Measurements from ENCODE around the gene BTBD9.

BTBD9 gene

DNA sequence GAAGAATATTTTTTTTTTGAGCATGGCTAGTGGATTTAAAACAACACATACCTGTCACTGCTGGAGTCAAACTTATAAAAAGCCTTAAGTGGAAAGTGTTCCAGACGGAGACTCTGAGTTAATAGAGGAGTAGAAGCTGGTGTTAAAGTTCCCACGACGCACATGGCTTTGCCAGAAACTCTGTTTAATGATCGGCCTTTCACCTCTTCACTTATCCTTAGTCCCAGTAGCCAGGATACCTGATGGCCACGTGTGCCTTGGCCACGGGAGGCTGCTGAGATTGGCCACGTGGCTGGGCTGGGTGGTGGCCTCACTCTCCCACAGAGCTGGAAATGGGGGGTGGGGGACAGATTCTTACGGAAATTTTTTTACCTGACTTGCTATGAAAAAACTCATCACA, 487.1 kb downstream of the BTBD9 start:
- DNase-seq (ENCODE audit: low read depth in 1 of 2, low spot score in 1 of 2), result no peak

- no peak for DNase-seq (ENCODE audit: low read depth in 1 of 2, low spot score in 1 of 2)
These were observed 487.9 kb downstream of the BTBD9 start for GRCh38 chr6:38151580-38152500.

- DNase-seq (ENCODE audit: low read depth in 1 of 2, low spot score in 1 of 2), result no peak
These were observed 488.9 kb downstream of the BTBD9 start for GRCh38 chr6:38150681-38151296.

- DNase-seq (ENCODE audit: low read depth in 1 of 2, low spot score in 1 of 2), result no peak
These were observed 489.7 kb downstream of the BTBD9 start for GRCh38 chr6:38150021-38150420.

GRCh38 chr6:38149531-38149930, 490.2 kb downstream of the BTBD9 start:
- no peak for DNase-seq (ENCODE audit: low read depth in 1 of 2, low spot score in 1 of 2)

DNA sequence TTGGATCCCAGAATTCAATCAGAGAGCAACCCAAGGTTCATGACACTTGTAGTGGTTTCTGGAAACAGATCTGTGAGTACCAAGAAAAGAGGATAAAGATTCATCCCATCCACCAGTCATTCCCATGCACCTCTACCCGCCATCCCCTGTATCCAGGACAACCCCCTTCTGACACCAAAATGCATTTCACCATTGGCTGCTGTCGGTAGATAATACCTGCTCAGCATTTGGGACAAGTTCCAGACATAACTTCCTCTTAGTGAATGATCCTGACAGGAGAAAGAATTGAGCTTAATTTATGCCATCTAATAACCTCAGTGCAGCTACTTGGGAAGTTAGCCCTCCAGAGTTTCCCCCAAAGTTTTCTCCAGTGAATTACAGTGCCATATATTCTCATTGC, 491.1 kb downstream of the BTBD9 start:
- no peak for DNase-seq (ENCODE audit: low read depth in 1 of 2, low spot score in 1 of 2)

GRCh38 chr6:38146734-38147027, 493.0 kb downstream of the BTBD9 start:
- no peak for DNase-seq (ENCODE audit: low read depth in 1 of 2, low spot score in 1 of 2)

DNA sequence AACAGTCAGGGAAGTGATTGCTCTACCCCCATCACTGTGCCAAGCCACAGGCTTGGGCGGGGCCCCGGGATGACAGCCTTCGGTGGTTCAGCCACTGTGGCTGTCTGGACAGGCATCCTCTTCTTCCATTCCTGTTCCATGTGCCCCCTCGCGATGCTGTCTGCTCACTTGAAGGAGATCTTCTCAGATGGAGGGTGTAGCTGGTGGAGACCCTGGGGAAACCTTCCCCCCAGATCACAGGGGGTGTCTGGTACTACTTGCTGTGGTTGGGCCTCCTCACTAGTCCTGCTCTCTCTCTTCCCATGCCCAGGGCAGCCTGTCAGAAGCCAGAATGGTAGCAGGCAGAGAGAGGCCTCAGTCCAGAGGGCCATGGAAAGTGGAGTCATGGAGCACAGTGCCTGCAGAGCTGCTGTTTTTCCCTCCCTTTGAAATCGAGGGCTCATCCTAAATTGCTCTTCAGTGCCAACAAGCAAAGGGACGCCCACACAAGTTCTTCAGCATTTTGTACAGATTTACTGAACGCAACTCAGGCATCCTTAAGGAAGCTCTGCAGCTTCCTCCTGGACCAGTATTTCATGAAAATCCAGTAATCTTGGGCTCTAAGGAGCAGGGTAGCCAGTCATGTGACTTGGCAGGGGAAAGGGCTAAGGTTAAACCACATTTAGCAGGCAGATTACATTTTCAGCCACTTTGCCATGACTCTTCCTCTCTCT, 493.6 kb downstream of the BTBD9 start:
- DNase-seq (ENCODE audit: low read depth in 1 of 2, low spot score in 1 of 2), result no peak

GRCh38 chr6:38144365-38144945, 495.3 kb downstream of the BTBD9 start:
- no peak for DNase-seq (ENCODE audit: low read depth in 1 of 2, low spot score in 1 of 2)

GRCh38 chr6:38143191-38144150, 496.3 kb downstream of the BTBD9 start:
- no peak for DNase-seq (ENCODE audit: low read depth in 1 of 2, low spot score in 1 of 2)

DNA sequence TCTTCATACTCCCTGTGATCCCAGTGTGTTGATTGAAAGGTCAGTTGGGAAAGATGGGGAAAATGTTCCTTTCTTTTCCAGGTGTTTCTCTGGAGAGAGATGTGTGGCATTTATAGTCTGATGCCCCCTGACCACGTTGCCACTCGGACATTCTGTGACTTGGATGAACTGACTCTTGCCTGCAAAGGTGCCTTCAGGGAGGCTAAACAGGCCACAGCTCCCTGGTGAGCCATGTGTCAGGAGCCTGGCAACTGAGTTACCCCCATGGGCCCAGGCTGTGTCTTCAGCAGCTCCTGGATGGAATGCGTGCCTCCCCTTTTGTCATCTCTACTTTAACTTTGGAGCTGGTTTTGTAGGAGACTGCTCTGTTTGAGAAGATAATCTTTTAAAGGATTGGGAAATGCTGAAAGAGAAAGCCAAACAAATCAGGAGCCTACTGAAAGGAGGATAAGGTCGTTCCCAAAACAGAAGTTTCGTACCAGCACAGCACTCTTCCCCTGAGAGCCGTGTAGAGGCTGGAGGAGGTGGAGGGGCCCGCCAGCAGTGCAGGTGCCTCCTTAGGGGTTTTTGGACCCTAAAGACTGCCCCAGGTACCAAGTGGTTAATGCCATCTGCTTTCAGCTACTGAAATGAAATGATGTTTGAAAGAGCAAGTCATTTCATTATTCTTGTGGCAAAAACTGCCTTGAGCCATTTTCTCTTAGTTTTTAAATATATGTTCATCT, 497.4 kb downstream of the BTBD9 start:
- no peak for DNase-seq (ENCODE audit: low read depth in 1 of 2, low spot score in 1 of 2)

DNA sequence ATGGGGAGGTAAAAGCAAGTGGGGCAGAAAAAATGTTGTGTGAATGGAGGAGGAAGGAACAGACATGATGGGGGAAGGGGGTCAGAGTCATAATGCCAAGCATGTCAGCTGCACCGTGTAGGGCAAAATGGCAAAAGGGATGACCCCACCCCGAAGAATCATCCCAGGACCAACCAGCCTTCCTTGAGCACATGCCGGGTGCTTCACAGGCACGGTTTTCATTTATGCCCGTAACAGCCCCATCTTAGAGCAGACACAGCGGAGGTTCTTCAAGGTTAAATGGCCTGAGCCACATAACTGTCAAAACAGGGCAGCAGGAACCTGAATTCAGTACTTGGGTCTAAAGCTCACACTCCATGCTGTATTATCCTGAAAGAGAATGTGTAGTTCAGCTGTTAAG, 498.0 kb downstream of the BTBD9 start:
- DNase-seq (ENCODE audit: low read depth in 1 of 2, low spot score in 1 of 2), result no peak

DNA sequence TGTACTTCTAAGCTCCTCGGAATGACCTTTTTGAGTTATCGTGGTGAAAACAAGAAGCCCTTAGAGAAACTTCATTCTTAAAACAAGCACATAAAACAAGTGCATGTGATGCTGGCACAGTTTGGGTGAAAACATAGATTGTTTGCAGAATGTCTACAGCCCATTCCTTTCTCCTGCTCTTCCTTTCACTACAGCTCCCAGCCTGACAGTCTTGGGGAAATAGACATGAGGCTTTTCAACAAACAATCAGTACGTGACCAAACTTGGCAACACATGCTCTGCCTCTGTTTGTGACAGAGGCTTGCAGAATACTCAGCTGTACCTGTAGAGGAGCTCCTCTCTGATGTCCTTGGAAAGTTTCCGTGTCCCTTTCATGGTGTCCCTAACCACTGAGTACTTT, 498.6 kb downstream of the BTBD9 start:
- DNase-seq (ENCODE audit: low read depth in 1 of 2, low spot score in 1 of 2), result no peak

- DNase-seq (ENCODE audit: low read depth in 1 of 2, low spot score in 1 of 2), result no peak
These were observed 501.4 kb downstream of the BTBD9 start for GRCh38 chr6:38138374-38138773.

DNA sequence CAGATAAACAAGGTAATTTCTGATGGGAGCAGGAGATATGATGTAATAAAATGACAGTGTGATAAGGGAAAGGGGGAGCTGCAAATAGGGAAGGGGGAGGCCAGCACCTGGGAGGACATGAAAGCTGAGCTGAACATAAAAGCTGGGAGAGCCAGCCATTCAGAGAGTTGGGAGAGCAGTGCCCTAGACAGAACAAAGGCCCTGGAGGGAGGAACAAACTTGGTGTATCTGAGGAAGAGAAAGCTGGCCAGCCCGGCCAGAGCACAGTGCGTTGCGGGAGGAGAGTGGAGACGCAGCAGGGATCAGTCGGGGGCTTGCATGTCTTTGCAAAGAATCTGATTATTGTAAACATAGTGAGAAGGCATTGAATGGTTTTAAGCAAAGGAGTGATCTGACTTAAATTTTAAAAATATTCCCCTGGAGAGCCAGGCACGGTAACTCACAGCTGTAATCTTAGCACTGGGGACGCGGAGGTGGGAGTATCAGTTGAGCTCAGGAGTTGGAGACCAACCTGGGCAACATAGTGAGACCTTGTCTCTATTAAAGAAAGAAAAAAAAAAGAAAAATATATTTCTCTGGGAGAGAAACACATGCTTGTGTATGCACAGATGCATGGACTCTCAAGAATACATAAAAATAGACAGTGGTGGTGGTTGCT, 502.0 kb downstream of the BTBD9 start:
- DNase-seq (ENCODE audit: low read depth in 1 of 2, low spot score in 1 of 2), result no peak

- DNase-seq (ENCODE audit: low read depth in 1 of 2, low spot score in 1 of 2), result no peak
These were observed 503.2 kb downstream of the BTBD9 start for GRCh38 chr6:38136547-38136946.

DNA sequence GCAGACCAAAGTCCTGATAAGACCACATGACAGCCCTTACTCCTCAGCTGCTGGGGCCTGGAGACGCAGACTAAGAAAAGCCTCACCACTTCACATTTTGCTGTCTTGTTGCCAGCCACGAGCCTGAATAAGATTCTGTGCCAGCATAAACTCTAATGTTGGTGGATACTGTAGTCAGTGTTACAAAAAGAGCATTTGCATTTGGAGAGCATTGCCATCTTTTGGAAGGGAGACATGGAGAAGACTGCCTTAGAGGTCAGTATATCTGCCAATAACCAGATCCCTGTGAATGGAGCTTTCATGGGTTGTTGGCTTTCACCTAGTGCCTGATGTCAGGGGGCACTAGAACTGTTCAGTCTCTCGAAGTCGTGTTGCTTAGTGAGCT, 505.0 kb downstream of the BTBD9 start:
- DNase-seq (ENCODE audit: low read depth in 1 of 2, low spot score in 1 of 2), result no peak

- no peak for DNase-seq (ENCODE audit: low read depth in 1 of 2, low spot score in 1 of 2)
These were observed 505.6 kb downstream of the BTBD9 start for GRCh38 chr6:38133932-38134703.

GRCh38 chr6:38131527-38131965, 508.2 kb downstream of the BTBD9 start:
- DNase-seq (ENCODE audit: low read depth in 1 of 2, low spot score in 1 of 2), result no peak

All from stimulated activated CD4-positive, alpha-beta T cell treated with anti-CD3 and anti-CD28 coated beads, Interleukin-15, amount 100 ng/mL, for 1 hour (primary cell).